ENCODE data around the gene TMEM87B.

DNA sequence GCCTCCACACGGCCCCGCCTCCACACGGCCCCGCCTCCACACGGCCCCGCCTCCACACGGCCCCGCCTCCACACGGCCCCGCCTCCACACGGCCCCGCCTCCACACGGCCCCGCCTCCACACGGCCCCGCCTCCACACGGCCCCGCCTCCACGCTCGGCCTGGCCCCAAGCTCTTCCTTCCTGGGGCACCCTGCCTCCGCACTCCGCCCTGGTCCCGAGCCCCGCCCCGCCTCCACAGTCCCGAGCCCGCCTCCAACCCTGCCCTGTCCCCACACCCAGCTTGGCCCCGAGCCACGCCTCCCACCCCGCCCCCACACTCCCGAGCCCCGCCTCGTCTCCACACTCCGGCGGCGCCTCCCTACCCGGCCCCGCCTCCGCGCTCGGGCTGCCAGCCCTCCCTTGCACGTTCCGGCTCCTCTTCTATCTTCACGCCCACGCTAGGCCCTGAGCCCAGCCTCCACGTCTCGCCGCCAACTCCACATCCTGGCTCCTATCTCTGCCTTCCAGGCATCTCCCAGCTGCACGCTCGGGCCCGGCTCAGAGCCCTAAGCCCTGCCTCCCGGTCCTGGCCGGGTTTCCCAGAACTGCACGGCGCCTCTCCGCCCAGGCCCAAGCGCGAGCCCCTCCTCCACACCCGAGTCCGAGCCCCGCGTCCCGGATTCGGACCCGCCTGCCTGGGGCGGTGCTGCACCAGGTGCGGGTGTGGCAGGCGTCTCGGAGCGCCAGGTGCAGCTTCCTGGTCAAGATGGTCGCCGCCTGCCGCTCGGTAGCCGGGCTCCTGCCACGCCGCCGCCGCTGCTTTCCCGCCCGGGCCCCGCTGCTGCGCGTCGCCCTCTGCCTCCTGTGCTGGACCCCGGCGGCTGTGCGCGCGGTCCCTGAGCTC lies at the start of gene TMEM87B:
- TF ChIP-seq EZH2phosphoT487 (IDR thresholded peaks at IDR 0.05; ENCODE audit: insufficient read depth, low read depth) (no peak), EZH2 (IDR thresholded peaks at IDR 0.05; ENCODE audit: insufficient read depth, poor library complexity, severe bottlenecking) (no peak)

Data from GM23248 (cell line).